ENCODE data around the gene EREG.

DNA sequence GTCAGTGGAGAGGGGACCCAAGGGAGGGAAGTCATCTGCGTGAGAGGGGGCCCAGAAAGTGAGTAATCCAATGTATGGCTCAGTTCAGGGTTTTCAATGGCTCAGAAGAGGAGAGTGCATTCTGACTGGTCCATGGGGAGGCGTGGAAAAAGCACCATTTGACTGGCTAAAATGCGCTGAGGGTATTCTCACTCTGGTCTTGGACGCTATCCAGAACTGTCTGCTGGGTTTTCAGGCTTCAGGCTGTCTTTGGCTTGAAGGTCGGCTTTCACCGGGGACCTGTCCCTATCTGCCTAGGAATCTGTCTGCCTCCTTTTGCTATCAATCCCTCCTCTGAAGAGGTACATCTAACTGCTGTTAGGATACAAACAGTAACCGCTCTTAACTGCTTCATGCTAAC is 30.3 kb upstream of the EREG start:
- TF ChIP-seq MTA1 (IDR thresholded peaks at IDR 0.05; ENCODE audit: borderline replicate concordance) (no peak), CTCF (IDR thresholded peaks at IDR 0.05 in 2 of 3, conservative IDR thresholded peaks at IDR 0.05 in 1 of 3; ENCODE audit: insufficient read depth in 2 of 3, low read depth in 1 of 3, low read length in 3 of 3) (no peak), ZNF780A (CRISPR knock-in tag; IDR thresholded peaks at IDR 0.05) (no peak), KLF6 (CRISPR knock-in tag; IDR thresholded peaks at IDR 0.05; ENCODE audit: borderline replicate concordance) (no peak)

All from K562 (cell line).